Activated effector memory CD4-positive, alpha-beta T cell treated with Interleukin-2 at 50 U/mL for 16 hours (primary cell): ENCODE results near the gene PVR.
"Not testable (repeated sequence)": the region's sequence is repeated elsewhere in the genome, so short reads cannot be mapped to it uniquely, and the experiment has no call there.

Source experiments
- DNase-seq: peaks from one replicate; pipeline ENCODE4 v3.0.0-alpha.2; 2020

Gene PVR

GRCh38 chr19:44618640-44619357, 24.9 kb upstream of the PVR start:
- no peak for DNase-seq

- DNase-seq = no peak
These were observed 23.0 kb upstream of the PVR start for GRCh38 chr19:44620667-44621066.

GRCh38 chr19:44621367-44621766, 22.3 kb upstream of the PVR start:
- DNase-seq = no peak

DNA sequence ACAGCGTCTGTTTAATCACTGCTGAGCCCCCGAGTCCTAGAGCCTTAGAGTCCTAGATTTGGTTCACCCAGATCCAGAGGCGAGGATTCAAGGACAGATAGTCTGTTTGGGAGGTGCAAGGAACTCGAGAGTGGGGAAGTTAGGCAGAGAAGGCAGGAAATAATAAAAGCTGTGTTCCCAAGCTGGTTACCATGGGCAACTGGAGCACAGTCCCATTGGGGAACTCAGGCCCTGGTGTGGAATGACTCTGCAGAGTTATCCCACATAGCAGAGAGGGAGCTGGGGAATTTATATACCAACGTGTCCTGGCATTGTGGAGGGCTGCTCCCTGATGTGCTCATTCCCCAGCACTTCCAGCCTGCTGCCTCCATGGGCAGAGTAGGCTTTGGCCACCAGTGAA, 20.6 kb upstream of the PVR start:
- no peak for DNase-seq

DNA sequence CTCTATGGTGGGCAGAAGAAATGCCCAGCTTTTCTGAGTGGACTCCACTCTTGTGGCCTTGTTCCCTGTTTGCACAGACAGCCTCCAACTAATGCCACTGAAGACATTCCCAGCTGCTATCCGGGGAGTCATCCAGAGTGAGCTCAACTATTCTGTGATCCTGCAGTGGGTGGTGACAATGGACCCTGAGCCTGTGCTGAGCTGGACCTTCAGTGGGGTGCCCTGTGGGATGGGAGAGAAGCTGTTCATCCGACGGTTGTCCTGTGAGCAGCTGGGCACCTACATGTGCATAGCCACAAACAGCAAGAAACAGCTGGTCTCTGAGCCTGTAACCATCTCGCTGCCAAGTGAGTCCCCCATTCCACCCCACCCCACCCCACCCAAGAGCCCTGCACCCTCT, 20.1 kb upstream of the PVR start:
- DNase-seq = no peak

GRCh38 chr19:44624840-44625354, 18.8 kb upstream of the PVR start:
- DNase-seq = no peak

DNA sequence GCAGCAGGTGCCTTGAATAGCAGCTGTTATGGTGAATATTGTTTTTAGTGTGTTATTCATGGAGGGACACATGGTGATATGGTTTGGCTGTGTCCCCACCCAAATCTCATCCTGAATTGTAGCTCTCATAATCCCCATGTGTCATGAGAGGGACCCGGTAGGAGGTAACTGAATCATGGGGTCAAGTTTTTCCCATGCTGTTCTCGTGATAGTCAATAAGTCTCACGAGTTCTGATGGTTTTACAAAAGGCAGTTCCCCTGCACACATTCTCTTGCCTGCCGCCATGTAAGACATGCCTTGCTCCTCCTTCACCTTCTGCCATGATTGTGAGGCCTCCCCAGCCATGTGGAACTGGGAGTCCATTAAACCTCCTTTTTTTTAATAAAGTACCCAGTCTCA, 18.1 kb upstream of the PVR start:
- DNase-seq = not testable (repeated sequence)

DNA sequence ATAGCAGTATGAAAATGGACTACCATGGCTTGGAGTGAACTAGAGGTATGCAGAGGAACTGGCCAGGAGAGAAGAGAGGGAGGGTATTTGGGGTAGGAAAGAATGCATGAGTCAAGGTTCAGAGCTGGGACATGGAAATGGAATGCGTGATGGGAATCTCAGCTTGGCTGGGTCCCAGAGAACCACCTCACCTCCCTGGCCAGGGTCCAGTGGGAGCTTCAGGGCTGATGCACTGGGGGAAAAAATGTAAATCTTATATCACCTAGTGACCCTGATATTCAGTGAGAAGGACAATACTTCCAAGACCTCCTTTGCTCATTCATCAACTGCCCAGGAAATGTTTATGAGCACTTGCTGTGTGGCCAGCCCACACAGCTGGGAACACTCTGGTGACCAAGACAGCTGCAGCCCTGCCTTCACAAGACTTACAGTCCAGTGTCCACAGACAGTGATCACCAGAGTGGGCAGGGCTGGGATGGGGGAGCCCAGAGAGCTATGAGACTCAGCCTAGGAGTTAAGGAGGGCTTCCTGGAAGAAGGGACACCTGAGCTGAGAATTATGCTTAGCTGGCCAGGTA, 17.6 kb upstream of the PVR start:
- DNase-seq = no peak

DNA sequence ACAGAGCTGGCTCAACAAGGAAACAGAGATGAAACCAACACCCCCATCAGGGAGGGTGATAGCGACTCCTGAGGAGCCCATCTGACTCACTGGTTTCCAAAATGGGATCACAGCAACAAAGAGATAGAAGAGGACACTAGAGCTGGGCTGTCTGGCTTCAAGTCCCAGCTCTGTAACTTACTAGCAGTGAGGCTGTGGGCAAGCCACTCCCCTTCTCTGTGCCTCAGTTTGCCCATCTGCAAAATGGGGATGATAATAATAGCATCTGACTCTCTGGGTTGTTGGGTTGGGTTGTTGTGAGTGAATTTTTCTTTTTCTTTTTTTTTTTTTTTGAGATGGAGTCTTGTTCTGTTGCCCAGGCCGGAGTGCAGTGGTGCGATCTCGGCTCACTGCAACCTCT, 16.1 kb upstream of the PVR start:
- DNase-seq = no peak

DNA sequence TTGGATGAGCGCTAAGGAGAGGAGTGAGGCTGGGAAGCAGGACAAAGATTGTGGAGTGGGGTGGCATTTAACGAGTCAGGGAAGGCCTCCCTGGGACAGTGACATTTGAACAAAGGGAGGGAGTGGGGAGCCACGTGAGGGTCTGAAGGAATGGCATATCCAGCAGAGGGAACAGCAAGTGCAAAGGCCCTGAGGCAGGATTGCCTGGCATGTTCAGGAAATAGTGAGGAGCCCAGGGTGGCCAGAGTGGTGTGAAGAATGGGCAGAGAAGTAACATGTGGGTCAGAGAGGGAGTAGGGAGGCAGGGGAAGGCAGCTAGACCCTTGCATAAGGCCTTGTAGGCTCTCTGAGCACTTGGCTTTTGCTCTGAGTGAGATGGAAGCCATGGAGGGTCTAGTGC, 14.9 kb upstream of the PVR start:
- no peak for DNase-seq

GRCh38 chr19:44631611-44632010, 12.1 kb upstream of the PVR start:
- not testable (repeated sequence) for DNase-seq

DNA sequence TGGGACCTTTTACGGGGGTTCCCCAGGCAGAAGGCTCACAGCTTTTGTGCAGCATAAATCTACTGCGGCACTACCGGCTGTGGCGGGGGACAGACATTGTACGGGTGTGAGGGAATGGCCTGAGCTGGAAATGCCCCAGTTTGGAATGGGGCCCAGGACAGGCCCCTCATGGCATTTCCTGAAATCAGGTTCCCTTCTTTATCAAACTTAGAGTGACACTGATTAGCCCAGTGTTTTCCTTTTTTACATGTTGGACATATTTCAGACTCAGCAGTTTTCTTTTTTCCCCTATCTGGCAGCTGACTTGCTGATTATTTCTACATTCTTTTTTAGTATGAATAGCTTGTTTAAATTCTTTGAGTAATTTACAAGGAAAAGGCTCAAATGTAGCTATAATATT, 9.7 kb upstream of the PVR start:
- not testable (repeated sequence) for DNase-seq

- no peak for DNase-seq
These were observed 8.9 kb upstream of the PVR start for GRCh38 chr19:44634785-44635184.

GRCh38 chr19:44635581-44636438, 7.9 kb upstream of the PVR start:
- no peak for DNase-seq

DNA sequence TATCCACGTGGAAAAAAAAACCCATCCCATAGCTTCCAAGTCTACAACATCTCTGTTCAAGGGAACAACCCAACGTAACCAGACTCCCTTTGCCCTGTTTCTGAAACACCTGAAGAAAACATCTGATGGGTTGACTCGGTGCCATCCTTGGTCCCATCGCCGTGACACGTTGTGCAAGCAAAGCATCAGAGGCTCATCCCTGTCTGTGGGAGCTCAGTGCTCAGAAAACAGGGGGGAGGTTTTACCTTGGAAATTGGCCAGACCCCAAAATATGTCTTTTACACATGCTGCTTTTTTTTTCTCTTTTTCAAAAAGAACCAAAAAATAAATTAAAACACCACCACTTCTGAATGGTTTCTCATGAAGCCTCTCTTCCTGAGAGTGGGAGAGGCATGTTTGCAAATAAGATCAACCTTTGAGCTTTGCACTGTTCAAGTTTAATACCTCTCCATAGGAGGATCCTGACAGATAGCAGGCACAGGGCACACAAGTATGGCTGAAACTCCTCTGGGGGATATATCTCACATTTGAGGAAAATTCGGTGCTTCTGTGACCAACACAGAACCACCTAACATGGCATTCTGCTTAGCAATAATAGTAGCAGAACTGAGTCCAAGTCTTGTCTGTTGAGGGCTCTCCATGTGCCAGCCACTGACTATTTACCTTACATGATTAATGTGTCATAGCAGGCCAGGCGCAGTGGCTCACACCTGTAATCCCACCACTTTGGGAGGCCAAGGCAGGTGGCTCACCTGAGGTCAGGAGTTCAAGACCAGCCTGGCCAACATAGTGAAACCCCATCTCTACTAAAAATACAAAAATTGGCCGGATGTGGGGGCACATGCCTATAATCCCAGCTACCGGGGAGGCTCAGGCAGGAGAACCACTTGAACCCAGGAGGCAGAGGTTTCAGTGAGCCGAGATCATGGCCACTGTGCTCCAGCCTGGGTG, 7.0 kb upstream of the PVR start:
- DNase-seq = no peak

- no peak for DNase-seq
These were observed 6.3 kb upstream of the PVR start for GRCh38 chr19:44637390-44637764.

DNA sequence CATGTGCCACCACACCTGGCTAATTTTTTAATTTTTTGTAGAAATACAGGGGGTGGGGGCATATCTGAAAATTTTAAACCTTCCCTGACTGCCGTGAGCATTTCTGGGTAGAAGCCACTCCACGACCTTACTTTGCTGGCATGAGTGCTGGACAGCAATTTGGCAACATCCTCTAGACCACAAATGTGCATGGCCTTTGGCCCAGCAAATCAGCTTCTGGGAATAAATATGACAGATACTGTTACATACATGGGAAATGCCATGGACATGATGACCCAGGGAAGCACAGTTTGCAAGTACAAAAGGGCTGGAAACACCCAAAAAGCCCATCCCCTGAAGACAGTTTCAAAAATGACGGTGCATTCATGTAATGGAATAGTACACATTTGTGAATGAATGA, 3.2 kb upstream of the PVR start:
- DNase-seq = no peak

DNA sequence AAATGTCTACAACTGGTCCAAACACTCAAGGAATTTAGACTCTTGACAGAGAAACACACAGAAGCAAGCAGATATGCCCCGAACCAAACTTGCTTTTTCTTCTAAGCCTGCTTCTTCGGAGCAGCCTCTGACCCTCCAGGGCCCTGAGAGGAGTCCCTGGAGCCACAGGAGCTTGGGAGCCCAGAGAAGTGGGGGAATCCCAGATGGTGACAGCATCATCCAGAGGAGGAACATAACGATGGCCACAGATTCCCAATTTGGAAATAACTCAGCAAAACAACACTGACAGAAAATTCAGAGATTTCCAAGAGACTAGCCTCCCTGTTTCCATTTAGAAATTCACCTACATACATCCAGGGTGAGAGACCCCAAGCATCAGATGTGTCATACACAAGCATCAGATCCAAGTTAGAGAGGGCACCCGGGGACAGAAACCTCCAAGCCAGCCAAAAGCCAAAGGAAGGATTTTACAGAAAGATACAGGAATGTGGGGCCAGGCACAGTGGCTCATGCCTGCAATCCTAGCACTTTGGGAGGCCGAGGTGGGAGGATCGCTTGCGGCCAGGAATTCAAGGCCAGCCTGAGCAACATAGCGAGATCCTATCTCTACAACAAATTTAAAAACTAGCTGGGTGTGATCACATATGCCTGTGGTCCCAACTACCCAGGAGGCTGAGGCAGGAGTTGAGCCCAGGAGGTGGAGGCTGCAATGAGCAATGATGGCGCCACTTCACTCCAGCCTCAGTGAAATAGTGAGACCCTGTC, 2.0 kb upstream of the PVR start:
- DNase-seq = no peak

GRCh38 chr19:44642377-44642776, 1.3 kb upstream of the PVR start:
- DNase-seq = no peak

- no peak for DNase-seq
These were observed 799 bp downstream of the PVR start for GRCh38 chr19:44644402-44645016.

DNA sequence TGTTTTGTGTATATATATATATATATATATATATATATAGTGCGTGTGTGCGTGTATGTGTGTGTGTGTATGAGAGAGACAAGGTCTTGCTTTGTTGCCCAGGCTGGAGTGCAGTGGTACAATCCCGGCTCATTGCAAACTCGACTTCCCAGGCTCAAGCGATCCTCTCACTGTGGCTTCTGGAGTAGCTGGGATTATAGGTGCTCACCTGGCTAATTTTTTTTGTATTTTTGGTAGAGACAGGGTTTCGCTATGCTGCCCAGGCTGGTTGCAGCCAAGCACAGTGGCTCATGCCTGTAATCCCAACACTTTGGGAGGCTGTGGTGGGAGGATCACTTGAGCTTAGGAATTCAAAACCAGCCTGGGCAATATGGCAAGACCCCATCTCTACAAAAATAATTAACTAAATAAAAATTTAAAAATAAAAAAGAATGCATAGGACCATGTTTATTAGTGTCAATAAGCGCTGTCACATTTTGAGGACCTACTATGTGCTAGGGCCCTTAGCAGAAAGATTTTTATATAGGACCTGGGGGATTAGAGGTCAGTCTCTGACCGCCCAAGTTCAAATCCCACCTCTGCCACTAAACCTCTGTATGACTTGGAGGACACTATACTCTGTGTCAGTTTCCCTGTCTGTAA, 1.8 kb downstream of the PVR start:
- no peak for DNase-seq
